ENCODE measurements around the gene KCNH4.

DNA sequence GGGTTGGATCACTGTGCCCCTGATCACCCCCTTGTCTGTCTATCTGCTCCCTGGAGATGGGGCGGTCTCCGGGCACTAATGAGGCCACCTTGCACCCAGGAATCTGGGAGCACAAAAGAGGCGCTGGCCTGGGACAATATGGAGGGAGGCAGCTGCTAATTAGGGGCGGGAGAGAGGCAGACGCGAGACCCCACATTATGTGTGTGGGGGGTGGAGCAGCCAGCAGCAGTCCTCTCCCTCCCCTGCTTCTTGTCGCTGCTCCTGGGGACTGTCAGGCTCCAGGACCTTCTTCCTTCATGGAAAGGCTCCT is 4.6 kb upstream of the KCNH4 start:
- TF ChIP-seq, protein P1, sequence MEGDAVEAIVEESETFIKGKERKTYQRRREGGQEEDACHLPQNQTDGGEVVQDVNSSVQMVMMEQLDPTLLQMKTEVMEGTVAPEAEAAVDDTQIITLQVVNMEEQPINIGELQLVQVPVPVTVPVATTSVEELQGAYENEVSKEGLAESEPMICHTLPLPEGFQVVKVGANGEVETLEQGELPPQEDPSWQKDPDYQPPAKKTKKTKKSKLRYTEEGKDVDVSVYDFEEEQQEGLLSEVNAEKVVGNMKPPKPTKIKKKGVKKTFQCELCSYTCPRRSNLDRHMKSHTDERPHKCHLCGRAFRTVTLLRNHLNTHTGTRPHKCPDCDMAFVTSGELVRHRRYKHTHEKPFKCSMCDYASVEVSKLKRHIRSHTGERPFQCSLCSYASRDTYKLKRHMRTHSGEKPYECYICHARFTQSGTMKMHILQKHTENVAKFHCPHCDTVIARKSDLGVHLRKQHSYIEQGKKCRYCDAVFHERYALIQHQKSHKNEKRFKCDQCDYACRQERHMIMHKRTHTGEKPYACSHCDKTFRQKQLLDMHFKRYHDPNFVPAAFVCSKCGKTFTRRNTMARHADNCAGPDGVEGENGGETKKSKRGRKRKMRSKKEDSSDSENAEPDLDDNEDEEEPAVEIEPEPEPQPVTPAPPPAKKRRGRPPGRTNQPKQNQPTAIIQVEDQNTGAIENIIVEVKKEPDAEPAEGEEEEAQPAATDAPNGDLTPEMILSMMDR (tag by site-specific recombination; IDR thresholded peaks at IDR 0.05) = no peak
- TF ChIP-seq ZNF211 (tag by site-specific recombination; IDR thresholded peaks at IDR 0.05; ENCODE audit: low read depth) (no peak), ZFP69B (tag by site-specific recombination; IDR thresholded peaks at IDR 0.05) (no peak)
- TF ChIP-seq, protein P2, sequence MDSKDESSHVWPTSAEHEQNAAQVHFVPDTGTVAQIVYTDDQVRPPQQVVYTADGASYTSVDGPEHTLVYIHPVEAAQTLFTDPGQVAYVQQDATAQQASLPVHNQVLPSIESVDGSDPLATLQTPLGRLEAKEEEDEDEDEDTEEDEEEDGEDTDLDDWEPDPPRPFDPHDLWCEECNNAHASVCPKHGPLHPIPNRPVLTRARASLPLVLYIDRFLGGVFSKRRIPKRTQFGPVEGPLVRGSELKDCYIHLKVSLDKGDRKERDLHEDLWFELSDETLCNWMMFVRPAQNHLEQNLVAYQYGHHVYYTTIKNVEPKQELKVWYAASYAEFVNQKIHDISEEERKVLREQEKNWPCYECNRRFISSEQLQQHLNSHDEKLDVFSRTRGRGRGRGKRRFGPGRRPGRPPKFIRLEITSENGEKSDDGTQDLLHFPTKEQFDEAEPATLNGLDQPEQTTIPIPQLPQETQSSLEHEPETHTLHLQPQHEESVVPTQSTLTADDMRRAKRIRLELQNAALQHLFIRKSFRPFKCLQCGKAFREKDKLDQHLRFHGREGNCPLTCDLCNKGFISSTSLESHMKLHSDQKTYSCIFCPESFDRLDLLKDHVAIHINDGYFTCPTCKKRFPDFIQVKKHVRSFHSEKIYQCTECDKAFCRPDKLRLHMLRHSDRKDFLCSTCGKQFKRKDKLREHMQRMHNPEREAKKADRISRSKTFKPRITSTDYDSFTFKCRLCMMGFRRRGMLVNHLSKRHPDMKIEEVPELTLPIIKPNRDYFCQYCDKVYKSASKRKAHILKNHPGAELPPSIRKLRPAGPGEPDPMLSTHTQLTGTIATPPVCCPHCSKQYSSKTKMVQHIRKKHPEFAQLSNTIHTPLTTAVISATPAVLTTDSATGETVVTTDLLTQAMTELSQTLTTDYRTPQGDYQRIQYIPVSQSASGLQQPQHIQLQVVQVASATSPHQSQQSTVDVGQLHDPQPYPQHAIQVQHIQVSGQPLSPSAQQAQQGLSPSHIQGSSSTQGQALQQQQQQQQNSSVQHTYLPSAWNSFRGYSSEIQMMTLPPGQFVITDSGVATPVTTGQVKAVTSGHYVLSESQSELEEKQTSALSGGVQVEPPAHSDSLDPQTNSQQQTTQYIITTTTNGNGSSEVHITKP (tag by site-specific recombination; IDR thresholded peaks at IDR 0.05) = no peak
